Mammary epithelial cell (primary cell): ENCODE results near the gene CEP120.
"Not testable (repeated sequence)": the region's sequence is repeated elsewhere in the genome, so short reads cannot be mapped to it uniquely, and the experiment has no call there.

Experiments used
- CTCF ChIP-seq, 2 donors: IDR thresholded peaks in 1 of 2; conservative IDR thresholded peaks in 1 of 2; 2 replicates each; pipeline ENCODE4 v1.5.1; 2011 to 2012; ENCODE audit warnings: inconsistent platforms in 2 of 2, low read length in 2 of 2, mild to moderate bottlenecking in 2 of 2, control low read depth in 1 of 2, low read depth in 1 of 2; ENCODE audit not compliant: insufficient read depth in 1 of 2; ENCODE audit errors: extremely low read depth in 1 of 2
- EZH2 ChIP-seq: IDR thresholded peaks from 2 replicates; pipeline ENCODE4 v1.6.1; 2012; ENCODE audit warnings: low read length, inconsistent platforms, borderline replicate concordance

- TF ChIP-seq CTCF (conservative IDR thresholded peaks at IDR 0.05 in 1 of 2, IDR thresholded peaks at IDR 0.05 in 1 of 2; ENCODE audit: extremely low read depth in 1 of 2, insufficient read depth in 1 of 2, low read depth in 1 of 2, low read length in 2 of 2); EZH2: not testable (repeated sequence)
Measured at GRCh38 chr5:123466839-123467238, 43.6 kb upstream of the CEP120 start.
